CD8-positive, alpha-beta memory T cell (primary cell): ENCODE measurements around the gene CHST1. TPM values are rescaled to one million over a fixed set of nuclear protein-coding genes. Genes with fewer than 3 reads are reported as not detected.
A peak's percentile ranks its signal among the peaks of the same experiment; 100 is the strongest.

Experiments
- CTCF ChIA-PET: fragments of 350-600 bp; sonication (Branson Sonifier 250); formaldehyde crosslinking; loops from one replicate; lab custom pipeline; 2021; ENCODE audit warnings: antibody characterized with exemption; lab: Charles Lee
- POLR2A ChIA-PET: fragments of 350-600 bp; sonication (Branson Sonifier 250); formaldehyde crosslinking; loops from one replicate; lab custom pipeline; 2021; ENCODE audit warnings: antibody characterized with exemption; lab: Charles Lee
- DNase-seq, 5 donors: peaks; one replicate each; pipeline versions ENCODE4 v3.0.0 to v3.0.0-alpha.2; 2020 to 2022; ENCODE audit warnings: mixed read lengths in 1 of 5
- H3K27ac ChIP-seq: one replicate; pipeline ENCODE4 v1.7.0; 2013; ENCODE audit warnings: low read depth, mild to moderate bottlenecking, low read length, moderate library complexity
- H3K27me3 ChIP-seq: 2 replicates; pipeline ENCODE4 v1.7.0; 2013; ENCODE audit warnings: low read length, mild to moderate bottlenecking; ENCODE audit not compliant: insufficient read depth, poor library complexity, severe bottlenecking
- H3K36me3 ChIP-seq: 2 replicates; pipeline ENCODE4 v1.7.0; 2013; ENCODE audit warnings: mild to moderate bottlenecking, low read length, moderate library complexity; ENCODE audit not compliant: insufficient read depth
- H3K4me1 ChIP-seq: 2 replicates; pipeline ENCODE4 v1.7.0; 2013; ENCODE audit warnings: mild to moderate bottlenecking, low read length, moderate library complexity; ENCODE audit not compliant: insufficient read depth
- H3K4me3 ChIP-seq: 2 replicates; pipeline ENCODE4 v1.7.0; 2013; ENCODE audit warnings: mild to moderate bottlenecking, low read length
- H3K9me3 ChIP-seq: 2 replicates; pipeline ENCODE4 v1.7.0; 2013; ENCODE audit warnings: mild to moderate bottlenecking, low read length
- H3K27ac Mint-ChIP-seq, 8 donors: one replicate each; pipeline ENCODE4 v1.8.0; 2020 to 2021; ENCODE audit warnings: mixed read lengths in 8 of 8, mild to moderate bottlenecking in 6 of 8, inconsistent platforms in 3 of 8, moderate library complexity in 3 of 8
- H3K27me3 Mint-ChIP-seq, 2 donors: one replicate each; pipeline ENCODE4 v1.8.0; 2020 to 2021; ENCODE audit warnings: mixed read lengths in 2 of 2, mild to moderate bottlenecking in 1 of 2, moderate library complexity in 1 of 2
- H3K36me3 Mint-ChIP-seq, 3 donors: one replicate each; pipeline ENCODE4 v1.8.0; 2020 to 2021; ENCODE audit warnings: mixed read lengths in 3 of 3, inconsistent platforms in 1 of 3, mild to moderate bottlenecking in 1 of 3
- H3K4me1 Mint-ChIP-seq, 3 donors: one replicate each; pipeline ENCODE4 v1.8.0; 2020 to 2021; ENCODE audit warnings: mixed read lengths in 3 of 3, inconsistent platforms in 1 of 3, mild to moderate bottlenecking in 1 of 3
- H3K4me3 Mint-ChIP-seq, 7 donors: one replicate each; pipeline ENCODE4 v1.8.0; 2020 to 2021; ENCODE audit warnings: mixed read lengths in 7 of 7, mild to moderate bottlenecking in 6 of 7, moderate library complexity in 4 of 7, inconsistent platforms in 2 of 7
- H3K9me3 Mint-ChIP-seq, 5 donors: one replicate each; pipeline ENCODE4 v1.8.0; 2020 to 2022; ENCODE audit warnings: mixed read lengths in 5 of 5, mild to moderate bottlenecking in 3 of 5, moderate library complexity in 2 of 5, inconsistent platforms in 1 of 5
- polyA plus RNA-seq: library from polyadenylated mRNA; unstranded; fragments of 300-500 nt; fragmentation: Illumina TruSeq; gene quantifications from one replicate; pipeline ENCODE4 v1.2.3, GENCODE V29; 2021
- total RNA-seq, 2 experiments: library from RNA; stranded (reverse); gene quantifications; one replicate each; pipeline ENCODE4 v1.2.3, GENCODE V29; 2021

The CHST1 gene
- total and polyA plus RNA-seq, 3 experiments from 2014 or later, result 0.80 to 0.94 TPM; not detected in 1

- no peak for DNase-seq
- Mint-ChIP-seq H3K9me3 (no peaks in the 10 kb centered on the region), H3K4me1 (peaks cover 0 to 7% (median 5%) of the 10 kb centered on the region in 3 donors), H3K27ac (no peak overlapping the region), H3K27me3 (peaks cover 38 to 67% of the 10 kb centered on the region in 2 donors), H3K4me3 (no peak overlapping the region), H3K36me3 (no peaks in the 10 kb centered on the region)
- Histone ChIP-seq H3K9me3 (no peaks in the 10 kb centered on the region), H3K27me3 (peaks cover 36% of the 10 kb centered on the region), H3K4me1 (peaks cover 4% of the 10 kb centered on the region), H3K36me3 (no peaks in the 10 kb centered on the region), H3K27ac (no peak overlapping the region), H3K4me3 (no peak overlapping the region)
- ChIA-PET POLR2A (no interaction called here), CTCF (interaction anchor here (1.3 kb wide), 1 partner anchor 23 kb away, joined by 3 read pairs; no protein-coding TSS in a partner anchor)
Observed at GRCh38 chr11:45660729-45661438, 4.5 kb downstream of the CHST1 start.

GRCh38 chr11:45659818-45660160, 5.6 kb downstream of the CHST1 start:
- Mint-ChIP-seq H3K4me3 (no peak overlapping the region), H3K36me3 (no peaks in the 10 kb centered on the region), H3K27me3 (peaks cover 40 to 65% of the 10 kb centered on the region in 2 donors), H3K27ac (peak overlapping the region in 1 of 8 donors; percentile 82), H3K4me1 (peaks cover 7 to 14% (median 8%) of the 10 kb centered on the region in 3 donors), H3K9me3 (no peaks in the 10 kb centered on the region)
- H3K27me3 ChIP-seq, result peaks cover 36% of the 10 kb centered on the region
- POLR2A ChIA-PET, result no interaction called here
- H3K27ac ChIP-seq, result no peak overlapping the region
- no peaks in the 10 kb centered on the region for H3K9me3 ChIP-seq
- DNase-seq, result no peak
- H3K4me1 ChIP-seq, result peaks cover 4% of the 10 kb centered on the region
- H3K36me3 ChIP-seq, result no peaks in the 10 kb centered on the region
- CTCF ChIA-PET, result no interaction called here
- no peak overlapping the region for H3K4me3 ChIP-seq

GRCh38 chr11:45659031-45659817, 6.2 kb downstream of the CHST1 start:
- Histone ChIP-seq H3K27ac (no peak overlapping the region), H3K4me3 (no peak overlapping the region), H3K36me3 (no peaks in the 10 kb centered on the region), H3K9me3 (no peaks in the 10 kb centered on the region), H3K27me3 (peaks cover 32% of the 10 kb centered on the region), H3K4me1 (peaks cover under 1% of the 10 kb centered on the region)
- POLR2A ChIA-PET, result no interaction called here
- Mint-ChIP-seq H3K9me3 (no peaks in the 10 kb centered on the region), H3K27ac (no peak overlapping the region), H3K36me3 (no peaks in the 10 kb centered on the region), H3K4me3 (no peak overlapping the region), H3K27me3 (peaks cover 40 to 65% of the 10 kb centered on the region in 2 donors), H3K4me1 (peaks cover 7 to 14% (median 8%) of the 10 kb centered on the region in 3 donors)
- DNase-seq, result no peak
- CTCF ChIA-PET, result no interaction called here

GRCh38 chr11:45658292-45658991, 7.0 kb downstream of the CHST1 start:
- peaks cover 40 to 58% of the 10 kb centered on the region in 2 donors for H3K27me3 Mint-ChIP-seq
- H3K4me1 Mint-ChIP-seq, result peaks cover 7 to 14% (median 8%) of the 10 kb centered on the region in 3 donors
- H3K9me3 Mint-ChIP-seq, result no peaks in the 10 kb centered on the region
- Histone ChIP-seq H3K27ac (no peak overlapping the region), H3K27me3 (peaks cover 25% of the 10 kb centered on the region), H3K9me3 (no peaks in the 10 kb centered on the region), H3K36me3 (no peaks in the 10 kb centered on the region), H3K4me3 (no peak overlapping the region), H3K4me1 (no peaks in the 10 kb centered on the region)
- no peak for DNase-seq
- H3K27ac Mint-ChIP-seq, result no peak overlapping the region
- POLR2A ChIA-PET, result no interaction called here
- CTCF ChIA-PET, result interaction anchor here (2.8 kb wide), 1 partner anchor 287 kb away, joined by 8 read pairs; no protein-coding TSS in a partner anchor
- no peak overlapping the region for H3K4me3 Mint-ChIP-seq
- H3K36me3 Mint-ChIP-seq, result no peaks in the 10 kb centered on the region

- CTCF ChIA-PET, result interaction anchor here (2.8 kb wide), 1 partner anchor 287 kb away, joined by 8 read pairs; no protein-coding TSS in a partner anchor
- DNase-seq, result no peak
- Histone ChIP-seq H3K4me1 (no peaks in the 10 kb centered on the region), H3K27me3 (peaks cover 17% of the 10 kb centered on the region), H3K9me3 (no peaks in the 10 kb centered on the region), H3K36me3 (no peaks in the 10 kb centered on the region), H3K27ac (no peak overlapping the region), H3K4me3 (no peak overlapping the region)
- H3K27ac Mint-ChIP-seq, result no peak overlapping the region
- no peaks in the 10 kb centered on the region for H3K36me3 Mint-ChIP-seq
- H3K27me3 Mint-ChIP-seq, result peaks cover 35 to 51% of the 10 kb centered on the region in 2 donors
- POLR2A ChIA-PET, result no interaction called here
- no peaks in the 10 kb centered on the region for H3K9me3 Mint-ChIP-seq
- H3K4me3 Mint-ChIP-seq, result no peak overlapping the region
- H3K4me1 Mint-ChIP-seq, result peaks cover 4 to 8% (median 7%) of the 10 kb centered on the region in 3 donors
Observed at GRCh38 chr11:45657496-45658260, 7.7 kb downstream of the CHST1 start.

- peaks cover 4 to 8% (median 7%) of the 10 kb centered on the region in 3 donors for H3K4me1 Mint-ChIP-seq
- DNase-seq, result no peak
- Histone ChIP-seq H3K27ac (no peak overlapping the region), H3K4me1 (no peaks in the 10 kb centered on the region), H3K27me3 (peaks cover 1% of the 10 kb centered on the region), H3K4me3 (no peak overlapping the region), H3K9me3 (no peaks in the 10 kb centered on the region), H3K36me3 (no peaks in the 10 kb centered on the region)
- H3K9me3 Mint-ChIP-seq, result no peaks in the 10 kb centered on the region
- H3K27ac Mint-ChIP-seq, result no peak overlapping the region
- H3K4me3 Mint-ChIP-seq, result no peak overlapping the region
- no peaks in the 10 kb centered on the region for H3K36me3 Mint-ChIP-seq
- H3K27me3 Mint-ChIP-seq, result peaks cover 28 to 42% of the 10 kb centered on the region in 2 donors
- POLR2A ChIA-PET, result no interaction called here
- CTCF ChIA-PET, result interaction anchor here (1.8 to 3.8 kb wide), 4 partner anchors 12 to 285 kb away, joined by 5 to 29 read pairs (median 6); no protein-coding TSS in a partner anchor
Observed at GRCh38 chr11:45655831-45656230, 9.6 kb downstream of the CHST1 start.

GRCh38 chr11:45655347-45655756, 10.1 kb downstream of the CHST1 start:
- CTCF ChIA-PET, result interaction anchor here (0.8 to 3.8 kb wide), 9 partner anchors 8 to 727 kb away, joined by 3 to 29 read pairs (median 5); no protein-coding TSS in a partner anchor
- Histone ChIP-seq H3K9me3 (no peaks in the 10 kb centered on the region), H3K27me3 (no peaks in the 10 kb centered on the region), H3K4me1 (no peaks in the 10 kb centered on the region), H3K4me3 (no peak overlapping the region), H3K36me3 (no peaks in the 10 kb centered on the region), H3K27ac (no peak overlapping the region)
- peaks cover 4 to 12% (median 7%) of the 10 kb centered on the region in 3 donors for H3K4me1 Mint-ChIP-seq
- no peaks in the 10 kb centered on the region for H3K36me3 Mint-ChIP-seq
- POLR2A ChIA-PET, result no interaction called here
- DNase-seq, result peak; percentile 12 to 59 (median 31)
- peak overlapping the region in 1 of 7 donors; percentile 58 for H3K4me3 Mint-ChIP-seq
- H3K27me3 Mint-ChIP-seq, result peaks cover 26 to 41% of the 10 kb centered on the region in 2 donors
- no peak overlapping the region for H3K27ac Mint-ChIP-seq
- H3K9me3 Mint-ChIP-seq, result no peaks in the 10 kb centered on the region
